CD14-positive monocyte (primary cell): ENCODE measurements around the gene FAM53B. TPM values are rescaled to one million over a fixed set of nuclear protein-coding genes. Genes with fewer than 3 reads are reported as not detected.

Source experiments
- DNase-seq, 3 donors: peaks; one replicate each; pipeline ENCODE4 v3.0.0-alpha.2; 2011 to 2022
- H2AFZ ChIP-seq: 2 replicates; pipeline ENCODE4 v1.6.0; 2012; ENCODE audit warnings: mild to moderate bottlenecking, low read depth, low read length, inconsistent platforms; ENCODE audit not compliant: insufficient read depth, poor library complexity, severe bottlenecking
- H3K27ac ChIP-seq, 2 donors: 1 replicate in 1 of 2; 2 replicates in 1 of 2; pipeline ENCODE4 v1.5.1; 2012 to 2013; ENCODE audit warnings: low read length in 2 of 2, control low read depth in 1 of 2, inconsistent platforms in 1 of 2, low read depth in 1 of 2, mild to moderate bottlenecking in 1 of 2
- H3K27me3 ChIP-seq, 2 donors: one replicate each; pipeline versions ENCODE4 v1.6.0 to v1.6.1; 2011 to 2013; ENCODE audit warnings: low read length in 2 of 2; ENCODE audit not compliant: control insufficient read depth in 2 of 2, insufficient read depth in 2 of 2
- H3K36me3 ChIP-seq, 2 donors: replicated peaks in 1 of 2; 1 replicate in 1 of 2; 2 replicates in 1 of 2; pipeline versions ENCODE4 v1.5.1 to v1.6.1; 2012 to 2013; ENCODE audit warnings: low read length in 2 of 2, control low read depth in 1 of 2, inconsistent platforms in 1 of 2, mild to moderate bottlenecking in 1 of 2; ENCODE audit not compliant: insufficient read depth in 2 of 2, control insufficient read depth in 1 of 2
- H3K4me1 ChIP-seq, 2 donors: 1 replicate in 1 of 2; 2 replicates in 1 of 2; pipeline versions ENCODE4 v1.5.1 to v1.6.1; 2012 to 2013; ENCODE audit warnings: low read length in 2 of 2, control low read depth in 1 of 2, inconsistent platforms in 1 of 2, mild to moderate bottlenecking in 1 of 2, moderate library complexity in 1 of 2; ENCODE audit not compliant: insufficient read depth in 2 of 2, control insufficient read depth in 1 of 2
- H3K4me2 ChIP-seq: replicated peaks from 2 replicates; pipeline ENCODE3; 2012; ENCODE audit warnings: low read length, moderate library complexity, mild to moderate bottlenecking; ENCODE audit not compliant: poor library complexity, severe bottlenecking; ENCODE audit errors: extremely low read depth
- H3K4me3 ChIP-seq, 3 experiments: fragments of 200-600 bp in 1 of 3; sonication (generic) in 1 of 3; replicated peaks in 1 of 3; 1 replicate in 2 of 3; 2 replicates in 1 of 3; pipeline ENCODE4 v1.5.1; 2011 to 2013; ENCODE audit warnings: low read length in 3 of 3, mild to moderate bottlenecking in 3 of 3, control low read depth in 2 of 3, low read depth in 2 of 3, inconsistent platforms in 1 of 3, moderate library complexity in 1 of 3
- H3K79me2 ChIP-seq: 2 replicates; pipeline ENCODE4 v1.6.0; 2012; ENCODE audit warnings: mild to moderate bottlenecking, control low read depth, inconsistent platforms, low read length, moderate library complexity; ENCODE audit not compliant: insufficient read depth
- H3K9ac ChIP-seq: 2 replicates; pipeline ENCODE4 v1.6.0; 2017; ENCODE audit warnings: low read length, mild to moderate bottlenecking; ENCODE audit not compliant: insufficient read depth, poor library complexity, severe bottlenecking
- H3K9me3 ChIP-seq, 2 donors: replicated peaks in 1 of 2; 1 replicate in 1 of 2; 2 replicates in 1 of 2; pipeline versions ENCODE4 v1.5.1 to v1.6.1; 2012 to 2013; ENCODE audit warnings: low read length in 2 of 2, control low read depth in 1 of 2; ENCODE audit not compliant: control insufficient read depth in 1 of 2, insufficient read depth in 1 of 2
- H4K20me1 ChIP-seq: 2 replicates; pipeline ENCODE4 v1.6.0; 2012; ENCODE audit warnings: mild to moderate bottlenecking, low read length, control low read depth, moderate library complexity; ENCODE audit not compliant: insufficient read depth
- H3K27ac Mint-ChIP-seq, 7 donors: one replicate each; pipeline ENCODE4 v1.8.0; 2020; ENCODE audit warnings: mild to moderate bottlenecking in 7 of 7, mixed read lengths in 7 of 7, moderate library complexity in 6 of 7, inconsistent platforms in 2 of 7
- H3K27me3 Mint-ChIP-seq, 3 donors: one replicate each; pipeline ENCODE4 v1.8.0; 2021 to 2022; ENCODE audit warnings: low read depth in 3 of 3, mild to moderate bottlenecking in 3 of 3, mixed read lengths in 3 of 3, moderate library complexity in 3 of 3, inconsistent platforms in 1 of 3
- H3K36me3 Mint-ChIP-seq, 2 donors: one replicate each; pipeline ENCODE4 v1.8.0; 2020; ENCODE audit warnings: mixed read lengths in 2 of 2, inconsistent platforms in 1 of 2, mild to moderate bottlenecking in 1 of 2
- H3K4me1 Mint-ChIP-seq: one replicate; pipeline ENCODE4 v1.8.0; 2020; ENCODE audit warnings: mild to moderate bottlenecking, mixed read lengths
- H3K4me3 Mint-ChIP-seq, 2 donors: one replicate each; pipeline ENCODE4 v1.8.0; 2020; ENCODE audit warnings: mild to moderate bottlenecking in 2 of 2, mixed read lengths in 2 of 2, moderate library complexity in 1 of 2
- H3K9me3 Mint-ChIP-seq, 7 donors: one replicate each; pipeline ENCODE4 v1.8.0; 2020 to 2022; ENCODE audit warnings: mixed read lengths in 7 of 7, mild to moderate bottlenecking in 6 of 7, moderate library complexity in 6 of 7, inconsistent platforms in 2 of 7
- WGBS: methylation state at CpG from one replicate; pipeline ENCODE4 v1.1.5; 2013; ENCODE audit warnings: missing lambda C conversion rate; ENCODE audit not compliant: insufficient coverage; 5-methylcytosine and 5-hydroxymethylcytosine counted together
- intact Hi-C, 2 donors: fragments of 100-400 bp; cut with micrococcal nuclease; formaldehyde crosslinking; loops; one replicate each; pipeline versions ENCODE4 v1.15.0 to v1.15.1; 2023
- polyA plus RNA-seq, 3 donors: library from polyadenylated mRNA; depleted of rRNA in 1 of 3; unstranded in 2 of 3; stranded (reverse) in 1 of 3; fragments of 300-500 nt in 2 of 3; fragments of >200 nt in 1 of 3; fragmentation: Illumina TruSeq in 2 of 3; gene quantifications; 1 replicate in 2 of 3; 2 replicates in 1 of 3; pipeline ENCODE4 v1.2.3, GENCODE V29; 2012 to 2021
- TF ChIP-seq, protein P1 (sequence below): fragments of 200-600 bp; IDR thresholded peaks from one replicate; pipeline ENCODE4 v1.8.0; 2022; ENCODE audit warnings: antibody characterized with exemption, mild to moderate bottlenecking

Gene FAM53B
- polyA plus RNA-seq, 3 donors: 5.8 to 23.3 (median 12.6) TPM

DNA sequence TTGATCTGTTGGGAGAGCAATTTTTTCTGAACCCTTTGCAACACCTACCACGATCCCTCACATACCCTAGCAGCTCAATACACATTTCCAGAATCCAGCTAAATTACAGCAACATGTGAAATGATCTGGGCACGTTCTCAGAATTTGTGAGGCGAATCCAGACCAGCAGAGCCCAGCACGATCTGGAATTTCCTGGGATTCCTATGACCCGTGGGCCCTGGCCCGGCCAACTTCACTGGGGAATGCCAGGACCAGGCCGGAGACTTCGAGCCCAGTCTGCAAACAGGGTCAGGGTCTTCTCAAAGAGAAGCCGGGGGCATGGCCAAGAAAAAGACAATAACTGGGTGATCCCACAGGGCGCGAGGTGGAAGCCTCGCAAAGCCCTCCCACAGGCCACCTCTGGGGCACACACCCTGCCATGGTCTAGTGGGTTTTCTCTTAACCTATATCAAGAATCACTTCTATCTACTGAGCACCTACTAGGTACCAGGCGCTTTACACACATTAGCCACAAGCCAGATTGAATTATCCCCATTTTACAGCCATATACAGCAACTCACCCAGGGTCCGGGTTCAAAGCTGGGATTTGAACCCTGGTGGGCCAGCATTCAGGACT, 33.8 kb downstream of the FAM53B start:
- Mint-ChIP-seq H3K4me3 (peak overlapping the region in 1 of 2 donors; percentile 75), H3K27me3 (peaks cover 0 to 1% (median 0%) of the 10 kb centered on the region in 3 donors), H3K36me3 (peaks cover 31 to 41% of the 10 kb centered on the region in 2 donors), H3K4me1 (peaks cover 65% of the 10 kb centered on the region), H3K9me3 (no peaks in the 10 kb centered on the region), H3K27ac (peak overlapping the region; percentile 21 to 92 (median 76))
- no peaks in the 10 kb centered on the region for H3K27me3 ChIP-seq
- H3K4me1 ChIP-seq: peaks cover 49 to 62% of the 10 kb centered on the region in 2 donors
- peak overlapping the region; percentile 19 for H3K9ac ChIP-seq
- intact Hi-C loops: no loop called here
- H3K27ac ChIP-seq: peak overlapping the region; percentile 37 to 77
- peaks cover 18 to 20% of the 10 kb centered on the region in 2 donors for H3K36me3 ChIP-seq
- H3K4me3 ChIP-seq: peak overlapping the region in 1 of 3 experiments; percentile 33
- H3K4me2 ChIP-seq: peak overlapping the region; percentile 48
- TF ChIP-seq, protein P1, sequence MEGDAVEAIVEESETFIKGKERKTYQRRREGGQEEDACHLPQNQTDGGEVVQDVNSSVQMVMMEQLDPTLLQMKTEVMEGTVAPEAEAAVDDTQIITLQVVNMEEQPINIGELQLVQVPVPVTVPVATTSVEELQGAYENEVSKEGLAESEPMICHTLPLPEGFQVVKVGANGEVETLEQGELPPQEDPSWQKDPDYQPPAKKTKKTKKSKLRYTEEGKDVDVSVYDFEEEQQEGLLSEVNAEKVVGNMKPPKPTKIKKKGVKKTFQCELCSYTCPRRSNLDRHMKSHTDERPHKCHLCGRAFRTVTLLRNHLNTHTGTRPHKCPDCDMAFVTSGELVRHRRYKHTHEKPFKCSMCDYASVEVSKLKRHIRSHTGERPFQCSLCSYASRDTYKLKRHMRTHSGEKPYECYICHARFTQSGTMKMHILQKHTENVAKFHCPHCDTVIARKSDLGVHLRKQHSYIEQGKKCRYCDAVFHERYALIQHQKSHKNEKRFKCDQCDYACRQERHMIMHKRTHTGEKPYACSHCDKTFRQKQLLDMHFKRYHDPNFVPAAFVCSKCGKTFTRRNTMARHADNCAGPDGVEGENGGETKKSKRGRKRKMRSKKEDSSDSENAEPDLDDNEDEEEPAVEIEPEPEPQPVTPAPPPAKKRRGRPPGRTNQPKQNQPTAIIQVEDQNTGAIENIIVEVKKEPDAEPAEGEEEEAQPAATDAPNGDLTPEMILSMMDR: no peak
- H4K20me1 ChIP-seq: peaks cover 100% of the 10 kb centered on the region
- H2AFZ ChIP-seq: no peak overlapping the region
- WGBS: 98% methylated on average over 13 of the region's 14 CpGs
- H3K9me3 ChIP-seq: no peaks in the 10 kb centered on the region
- H3K79me2 ChIP-seq: peaks cover 99% of the 10 kb centered on the region
- DNase-seq: no peak

DNA sequence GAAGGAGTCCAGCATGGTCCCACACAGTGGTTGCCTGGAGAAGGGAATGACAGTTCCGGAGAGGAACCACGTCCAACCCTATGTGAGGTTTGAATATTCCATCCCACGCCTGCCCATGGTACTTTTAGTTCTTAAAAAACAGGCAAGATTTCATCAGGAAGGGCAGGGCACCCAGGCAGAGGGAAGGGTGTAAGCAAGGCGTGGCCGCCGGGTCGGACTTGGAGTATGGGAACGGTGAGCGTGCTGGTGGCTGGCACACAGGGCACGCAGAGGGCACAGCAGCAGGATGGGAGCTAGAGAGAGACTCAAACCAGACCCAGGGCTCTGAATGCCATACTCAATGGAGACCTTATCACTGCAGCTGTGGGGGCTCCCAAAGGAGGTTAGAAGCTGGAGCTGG, 34.3 kb downstream of the FAM53B start:
- Mint-ChIP-seq H3K9me3 (no peaks in the 10 kb centered on the region), H3K4me3 (peak overlapping the region; percentile 56 to 75), H3K27me3 (peaks cover 0 to 1% (median 0%) of the 10 kb centered on the region in 3 donors), H3K4me1 (peaks cover 61% of the 10 kb centered on the region), H3K27ac (peak overlapping the region; percentile 48 to 92 (median 84)), H3K36me3 (peaks cover 35 to 46% of the 10 kb centered on the region in 2 donors)
- peaks cover 100% of the 10 kb centered on the region for H4K20me1 ChIP-seq
- no peaks in the 10 kb centered on the region for H3K27me3 ChIP-seq
- peaks cover 19 to 25% of the 10 kb centered on the region in 2 donors for H3K36me3 ChIP-seq
- peak overlapping the region in 1 of 3 experiments; percentile 33 for H3K4me3 ChIP-seq
- H3K27ac ChIP-seq: peak overlapping the region; percentile 37 to 77
- 33% methylated on average over 10 of the region's 10 CpGs for WGBS
- peaks cover 99% of the 10 kb centered on the region for H3K79me2 ChIP-seq
- no peaks in the 10 kb centered on the region for H3K9me3 ChIP-seq
- peaks cover 49 to 62% of the 10 kb centered on the region in 2 donors for H3K4me1 ChIP-seq
- peak; percentile 30 to 48 (median 33) for DNase-seq
- H2AFZ ChIP-seq: no peak overlapping the region
- TF ChIP-seq, protein P1: no peak
- peak overlapping the region; percentile 19 for H3K9ac ChIP-seq
- H3K4me2 ChIP-seq: peak overlapping the region; percentile 48
- intact Hi-C loops: loop anchor here in 1 of 2 donors (5.0 kb wide), 1 partner anchor 32 kb away; the partner anchor contains the start of gene FAM53B
